Measurements from ENCODE around the gene MBD4. TPM values are rescaled to one million over a fixed set of nuclear protein-coding genes. Genes with fewer than 3 reads are reported as not detected.

The MBD4 gene
- total RNA-seq, 2 experiments from 2014 or later: 46.3 to 74.6 TPM

DNA sequence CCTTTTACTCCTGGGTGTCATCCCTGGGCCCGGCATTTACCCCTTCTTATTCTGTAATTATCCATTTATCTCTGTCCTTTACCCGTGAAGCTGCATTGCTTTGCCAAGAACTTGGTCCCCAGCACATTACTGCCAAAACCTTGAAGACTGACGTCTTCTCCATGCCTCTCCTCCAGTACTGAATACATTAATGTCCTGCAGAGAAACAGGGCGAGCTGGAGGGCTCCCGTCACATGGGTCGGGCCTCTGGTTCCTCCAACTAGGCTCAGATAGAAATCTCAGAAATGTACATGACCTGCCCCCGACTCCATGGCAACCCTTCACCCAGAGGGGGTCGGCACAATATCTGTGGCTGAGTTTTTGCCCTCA, 11.8 kb downstream of the MBD4 start:
- intact Hi-C loops (cut with micrococcal nuclease; ENCODE audit: unreplicated experiment): no loop called here
- ChIA-PET CTCF (ENCODE audit: unreplicated experiment) (no interaction called here), POLR2A (interaction anchor here (1.0 to 6.8 kb wide), 2 partner anchors 12 to 18 kb away, joined by 3 to 54 read pairs; partner anchors contain the start of genes IFT122 and MBD4)
- H3K4me1 ChIP-seq (ENCODE audit: insufficient read depth, low read length, poor library complexity, severe bottlenecking): peaks cover 35% of the 10 kb centered on the region
- no peak overlapping the region for H2AFZ ChIP-seq (ENCODE audit: low read length)
- no peaks in the 10 kb centered on the region for H4K20me1 ChIP-seq (ENCODE audit: insufficient read depth, low read length)
- peaks cover 7% of the 10 kb centered on the region; the same call in 1 of the 2 replicates for H3K9me3 ChIP-seq (ENCODE audit: low read length)
- H3K9me2 ChIP-seq (ENCODE audit: insufficient read depth, low read length): no peaks in the 10 kb centered on the region
- DNase-seq (ENCODE audit: low spot score): no peak
- BruUV-seq (replicated peaks): no TSS peak
- no peak overlapping the region for H3K4me3 ChIP-seq (ENCODE audit: low read depth, low read length, poor library complexity, severe bottlenecking)
- H3K79me2 ChIP-seq (ENCODE audit: insufficient read depth, low read depth, low read length): no peaks in the 10 kb centered on the region
- TF ChIP-seq, protein P1, sequence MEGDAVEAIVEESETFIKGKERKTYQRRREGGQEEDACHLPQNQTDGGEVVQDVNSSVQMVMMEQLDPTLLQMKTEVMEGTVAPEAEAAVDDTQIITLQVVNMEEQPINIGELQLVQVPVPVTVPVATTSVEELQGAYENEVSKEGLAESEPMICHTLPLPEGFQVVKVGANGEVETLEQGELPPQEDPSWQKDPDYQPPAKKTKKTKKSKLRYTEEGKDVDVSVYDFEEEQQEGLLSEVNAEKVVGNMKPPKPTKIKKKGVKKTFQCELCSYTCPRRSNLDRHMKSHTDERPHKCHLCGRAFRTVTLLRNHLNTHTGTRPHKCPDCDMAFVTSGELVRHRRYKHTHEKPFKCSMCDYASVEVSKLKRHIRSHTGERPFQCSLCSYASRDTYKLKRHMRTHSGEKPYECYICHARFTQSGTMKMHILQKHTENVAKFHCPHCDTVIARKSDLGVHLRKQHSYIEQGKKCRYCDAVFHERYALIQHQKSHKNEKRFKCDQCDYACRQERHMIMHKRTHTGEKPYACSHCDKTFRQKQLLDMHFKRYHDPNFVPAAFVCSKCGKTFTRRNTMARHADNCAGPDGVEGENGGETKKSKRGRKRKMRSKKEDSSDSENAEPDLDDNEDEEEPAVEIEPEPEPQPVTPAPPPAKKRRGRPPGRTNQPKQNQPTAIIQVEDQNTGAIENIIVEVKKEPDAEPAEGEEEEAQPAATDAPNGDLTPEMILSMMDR (conservative IDR thresholded peaks at IDR 0.05; ENCODE audit: low read length): no peak
- TF ChIP-seq EZH2phosphoT487 (IDR thresholded peaks at IDR 0.05; ENCODE audit: borderline replicate concordance, low read depth, low read length): no peak
- peak overlapping the region; percentile 56; the same call in 1 of the 2 replicates for H3K4me2 ChIP-seq (ENCODE audit: low read length)
- H3K27ac ChIP-seq (ENCODE audit: low read depth, low read length, poor library complexity, severe bottlenecking): no peak overlapping the region
- H3K36me3 ChIP-seq (ENCODE audit: insufficient read depth, low read length): peaks cover 62% of the 10 kb centered on the region

DNA sequence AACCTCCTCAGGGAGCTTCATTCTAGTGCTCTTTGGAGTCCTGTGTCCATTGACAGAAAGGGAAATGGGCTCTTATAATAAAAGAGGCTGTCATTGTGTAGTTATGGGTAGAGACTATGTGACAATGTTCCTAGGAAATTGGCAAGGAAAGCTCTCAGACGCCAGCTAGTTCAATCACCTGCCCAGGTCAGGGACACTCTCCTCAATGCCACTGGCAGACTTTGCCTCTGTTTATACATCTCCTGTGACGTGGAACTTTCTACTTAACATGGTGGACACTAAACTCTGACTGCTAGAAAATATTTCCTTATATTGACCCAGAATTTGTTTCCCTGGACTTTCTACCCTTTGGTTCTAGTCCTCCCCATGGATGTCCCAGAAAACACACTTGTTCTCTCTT, 14.1 kb downstream of the MBD4 start:
- TF ChIP-seq, protein P1 (conservative IDR thresholded peaks at IDR 0.05; ENCODE audit: low read length): no peak
- no peak for TF ChIP-seq EZH2phosphoT487 (IDR thresholded peaks at IDR 0.05; ENCODE audit: borderline replicate concordance, low read depth, low read length)
- ChIA-PET POLR2A (interaction anchor here (0.6 to 0.9 kb wide), 3 partner anchors 8 to 672 kb away, joined by 3 to 8 read pairs (median 4); no protein-coding TSS in a partner anchor), CTCF (ENCODE audit: unreplicated experiment) (no interaction called here)
- Histone ChIP-seq H3K27ac (ENCODE audit: low read depth, low read length, poor library complexity, severe bottlenecking) (no peak overlapping the region), H3K4me2 (ENCODE audit: low read length) (no peak overlapping the region), H3K4me1 (ENCODE audit: insufficient read depth, low read length, poor library complexity, severe bottlenecking) (peaks cover 35% of the 10 kb centered on the region), H3K9me3 (ENCODE audit: low read length) (peaks cover 7% of the 10 kb centered on the region; the same call in 1 of the 2 replicates), H4K20me1 (ENCODE audit: insufficient read depth, low read length) (no peaks in the 10 kb centered on the region), H2AFZ (ENCODE audit: low read length) (no peak overlapping the region), H3K79me2 (ENCODE audit: insufficient read depth, low read depth, low read length) (no peaks in the 10 kb centered on the region), H3K36me3 (ENCODE audit: insufficient read depth, low read length) (peaks cover 38% of the 10 kb centered on the region), H3K4me3 (ENCODE audit: low read depth, low read length, poor library complexity, severe bottlenecking) (no peak overlapping the region), H3K9me2 (ENCODE audit: insufficient read depth, low read length) (no peaks in the 10 kb centered on the region)
- intact Hi-C loops (cut with micrococcal nuclease; ENCODE audit: unreplicated experiment): no loop called here
- BruUV-seq (replicated peaks): no TSS peak
- DNase-seq (ENCODE audit: low spot score): no peak

DNA sequence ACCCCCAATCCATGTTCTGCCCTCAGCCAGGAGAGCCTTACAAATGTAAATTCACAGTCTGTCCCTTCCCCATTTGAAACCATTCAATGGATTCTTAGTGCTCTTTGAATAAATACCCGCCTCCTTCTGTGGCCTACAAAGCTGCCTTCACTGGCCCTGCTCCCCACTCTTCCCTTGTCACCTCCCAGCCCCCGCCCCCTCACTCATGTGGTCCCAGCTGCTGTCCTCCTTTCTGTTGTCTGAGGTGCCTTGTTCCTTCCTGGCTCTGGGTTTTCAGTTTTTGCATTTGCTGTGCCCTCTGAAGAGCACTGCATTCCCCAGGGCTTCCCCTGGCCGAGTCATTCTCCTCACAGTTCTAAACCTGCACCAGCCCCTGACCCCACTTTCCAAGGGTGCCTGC, 14.5 kb downstream of the MBD4 start:
- ChIA-PET POLR2A (interaction anchor here (0.9 kb wide), 1 partner anchor 14 kb away, joined by 8 read pairs; no protein-coding TSS in a partner anchor), CTCF (ENCODE audit: unreplicated experiment) (no interaction called here)
- DNase-seq (ENCODE audit: low spot score): no peak
- BruUV-seq (replicated peaks): no TSS peak
- Histone ChIP-seq H2AFZ (ENCODE audit: low read length) (no peak overlapping the region), H3K9me2 (ENCODE audit: insufficient read depth, low read length) (no peaks in the 10 kb centered on the region), H3K9me3 (ENCODE audit: low read length) (peaks cover 7% of the 10 kb centered on the region; the same call in 1 of the 2 replicates), H3K27ac (ENCODE audit: low read depth, low read length, poor library complexity, severe bottlenecking) (no peak overlapping the region), H3K4me2 (ENCODE audit: low read length) (no peak overlapping the region), H4K20me1 (ENCODE audit: insufficient read depth, low read length) (no peaks in the 10 kb centered on the region), H3K79me2 (ENCODE audit: insufficient read depth, low read depth, low read length) (no peaks in the 10 kb centered on the region), H3K36me3 (ENCODE audit: insufficient read depth, low read length) (peaks cover 34% of the 10 kb centered on the region), H3K4me3 (ENCODE audit: low read depth, low read length, poor library complexity, severe bottlenecking) (no peak overlapping the region), H3K4me1 (ENCODE audit: insufficient read depth, low read length, poor library complexity, severe bottlenecking) (peaks cover 35% of the 10 kb centered on the region)
- intact Hi-C loops (cut with micrococcal nuclease; ENCODE audit: unreplicated experiment): no loop called here
- TF ChIP-seq, protein P1 (conservative IDR thresholded peaks at IDR 0.05; ENCODE audit: low read length): no peak
- TF ChIP-seq EZH2phosphoT487 (IDR thresholded peaks at IDR 0.05; ENCODE audit: borderline replicate concordance, low read depth, low read length): no peak
